CD4-positive, alpha-beta T cell (primary cell): ENCODE data around the gene GCK. TPM values are rescaled to one million over a fixed set of nuclear protein-coding genes. Genes with fewer than 3 reads are reported as not detected.

ENCODE experiments used
- ATAC-seq: fragments of 200-7000 bp; cut with Tn5 transposase; one replicate; pipeline ENCODE4 v1.10.0; 2022; ENCODE audit warnings: mild to moderate bottlenecking; ENCODE audit not compliant: poor library complexity
- CTCF ChIA-PET: fragments of 350-600 bp; sonication (Branson Sonifier 250); formaldehyde crosslinking; loops from one replicate; lab custom pipeline; 2021; ENCODE audit warnings: antibody characterized with exemption, inconsistent platforms; lab: Charles Lee
- POLR2A ChIA-PET: fragments of 350-600 bp; sonication (Branson Sonifier 250); formaldehyde crosslinking; loops from one replicate; lab custom pipeline; 2021; ENCODE audit warnings: antibody characterized with exemption, inconsistent platforms; lab: Charles Lee
- DNase-seq, 14 experiments: peaks; one replicate each; pipeline ENCODE4 v3.0.0-alpha.2; 2013 to 2020; ENCODE audit warnings: mixed read lengths in 2 of 14
- H3K27ac ChIP-seq, 2 donors: one replicate each; pipeline versions ENCODE4 v1.5.1 to v1.7.0; 2013; ENCODE audit warnings: low read length in 2 of 2, low read depth in 1 of 2, mild to moderate bottlenecking in 1 of 2
- H3K27me3 ChIP-seq, 2 experiments: 1 replicate in 1 of 2; 2 replicates in 1 of 2; pipeline versions ENCODE4 v1.6.1 to v1.7.0; 2013; ENCODE audit warnings: low read length in 2 of 2, control low read depth in 1 of 2, mild to moderate bottlenecking in 1 of 2, moderate library complexity in 1 of 2; ENCODE audit not compliant: insufficient read depth in 2 of 2, control insufficient read depth in 1 of 2
- H3K36me3 ChIP-seq: one replicate; pipeline ENCODE4 v1.6.1; 2013; ENCODE audit warnings: low read length, control low read depth; ENCODE audit not compliant: insufficient read depth
- H3K4me1 ChIP-seq: one replicate; pipeline ENCODE4 v1.6.1; 2013; ENCODE audit warnings: low read length, control low read depth; ENCODE audit not compliant: insufficient read depth
- H3K4me3 ChIP-seq: one replicate; pipeline ENCODE4 v1.5.1; 2013; ENCODE audit warnings: mild to moderate bottlenecking, low read length, moderate library complexity
- H3K9me3 ChIP-seq, 2 experiments: 1 replicate in 1 of 2; 2 replicates in 1 of 2; pipeline versions ENCODE4 v1.6.1 to v1.7.0; 2013; ENCODE audit warnings: low read length in 2 of 2, mild to moderate bottlenecking in 2 of 2, control low read depth in 1 of 2, moderate library complexity in 1 of 2; ENCODE audit not compliant: control insufficient read depth in 1 of 2, insufficient read depth in 1 of 2
- H3K27ac Mint-ChIP-seq: one replicate; pipeline ENCODE4 v1.8.0; 2020; ENCODE audit warnings: mixed read lengths
- H3K27me3 Mint-ChIP-seq: one replicate; pipeline ENCODE4 v1.8.0; 2021; ENCODE audit warnings: mixed read lengths
- H3K36me3 Mint-ChIP-seq: one replicate; pipeline ENCODE4 v1.8.0; 2021; ENCODE audit warnings: low read depth, mixed read lengths
- H3K4me1 Mint-ChIP-seq: one replicate; pipeline ENCODE4 v1.8.0; 2021; ENCODE audit warnings: low read depth, mixed read lengths
- H3K4me3 Mint-ChIP-seq: one replicate; pipeline ENCODE4 v1.8.0; 2020; ENCODE audit warnings: mild to moderate bottlenecking, mixed read lengths
- H3K9me3 Mint-ChIP-seq: one replicate; pipeline ENCODE4 v1.8.0; 2020; ENCODE audit warnings: mixed read lengths
- CTCF ChIP-seq: fragments of 200-600 bp; IDR thresholded peaks from one replicate; pipeline ENCODE4 v1.8.0; 2022; ENCODE audit warnings: antibody characterized with exemption, mild to moderate bottlenecking
- intact Hi-C, 2 experiments: fragments of 100-400 bp; cut with DNase I in 1 of 2; cut with micrococcal nuclease in 1 of 2; formaldehyde crosslinking; loops; one replicate each; pipeline versions ENCODE4 v1.15.1 to v1.9.0; 2023 to 2025; cut with DNase I, micrococcal nuclease
- total RNA-seq, 174 experiments: library from RNA in 2 of 174; stranded (reverse) in 2 of 174; gene quantifications; one replicate each; pipeline ENCODE4 v1.2.3 and lab custom pipeline; 2021 to 2026

Gene GCK
- total RNA-seq, 2 experiments from 2014 or later, result 0.47 to 0.71 TPM

- CTCF ChIA-PET, result no interaction called here
- no peak overlapping the region for H3K4me3 ChIP-seq
- Mint-ChIP-seq H3K4me1 (no peaks in the 10 kb centered on the region), H3K27ac (no peak overlapping the region), H3K36me3 (peaks cover 8% of the 10 kb centered on the region), H3K4me3 (no peak overlapping the region), H3K27me3 (no peaks in the 10 kb centered on the region), H3K9me3 (no peaks in the 10 kb centered on the region)
- no peaks in the 10 kb centered on the region for H3K4me1 ChIP-seq
- intact Hi-C loops, result no loop called here
- DNase-seq, result no peak
- POLR2A ChIA-PET, result no interaction called here
- H3K36me3 ChIP-seq, result peaks cover 2% of the 10 kb centered on the region
- H3K27ac ChIP-seq, result no peak overlapping the region
- no peak for ATAC-seq
- no peaks in the 10 kb centered on the region for H3K27me3 ChIP-seq
- TF ChIP-seq CTCF, result no peak
- peaks cover 0 to 8% of the 10 kb centered on the region in 2 experiments for H3K9me3 ChIP-seq
Measured at GRCh38 chr7:44218418-44219201, 29.4 kb upstream of the GCK start.

- POLR2A ChIA-PET, result no interaction called here
- ATAC-seq, result no peak
Measured at GRCh38 chr7:44217852-44218402, 28.7 kb upstream of the GCK start.

GRCh38 chr7:44217223-44217714 is 28.0 kb upstream of the GCK start:
- H3K36me3 Mint-ChIP-seq, result peaks cover 15% of the 10 kb centered on the region
- H3K27me3 Mint-ChIP-seq, result no peaks in the 10 kb centered on the region
- no peak for TF ChIP-seq CTCF

More at GRCh38 chr7:44217852-44218402, 28.7 kb upstream of the GCK start:
- DNase-seq, result no peak
- no peak for TF ChIP-seq CTCF
- Mint-ChIP-seq H3K27ac (no peak overlapping the region), H3K36me3 (peaks cover 8% of the 10 kb centered on the region), H3K9me3 (no peaks in the 10 kb centered on the region), H3K4me1 (no peaks in the 10 kb centered on the region), H3K27me3 (no peaks in the 10 kb centered on the region), H3K4me3 (no peak overlapping the region)
- Histone ChIP-seq H3K4me1 (no peaks in the 10 kb centered on the region), H3K27me3 (no peaks in the 10 kb centered on the region), H3K4me3 (no peak overlapping the region), H3K36me3 (peaks cover 8% of the 10 kb centered on the region), H3K9me3 (peaks cover 0 to 8% of the 10 kb centered on the region in 2 experiments), H3K27ac (no peak overlapping the region)
- intact Hi-C loops, result no loop called here
- CTCF ChIA-PET, result no interaction called here

More at GRCh38 chr7:44217223-44217714, 28.0 kb upstream of the GCK start:
- no peak overlapping the region for H3K4me3 ChIP-seq
- no peaks in the 10 kb centered on the region for H3K4me1 ChIP-seq
- H3K9me3 Mint-ChIP-seq, result no peaks in the 10 kb centered on the region
- no peak for DNase-seq
- ChIA-PET POLR2A (no interaction called here), CTCF (no interaction called here)
- H3K27ac ChIP-seq, result no peak overlapping the region
- no peak overlapping the region for H3K4me3 Mint-ChIP-seq
- no peak overlapping the region for H3K27ac Mint-ChIP-seq
- intact Hi-C loops, result no loop called here
- no peaks in the 10 kb centered on the region for H3K4me1 Mint-ChIP-seq
- H3K9me3 ChIP-seq, result peaks cover 0 to 8% of the 10 kb centered on the region in 2 experiments
- no peak for ATAC-seq
- H3K36me3 ChIP-seq, result peaks cover 15% of the 10 kb centered on the region
- H3K27me3 ChIP-seq, result no peaks in the 10 kb centered on the region
